ENCODE measurements around the gene MINPP1.

GRCh38 chr10:87523731-87524130, 19.0 kb downstream of the MINPP1 start:
- TF ChIP-seq CTCF (IDR thresholded peaks at IDR 0.05; ENCODE audit: poor library complexity) (no peak), EZH2phosphoT487 (IDR thresholded peaks at IDR 0.05; ENCODE audit: low read depth, severe bottlenecking, unreplicated experiment) (no peak), EZH2 (IDR thresholded peaks at IDR 0.05; ENCODE audit: borderline replicate concordance) (no peak)

Data from hepatocyte (in vitro differentiated cells).